Activated B cell treated with CpG ODN at 0.5 μM for 24 hours (primary cell): ENCODE data around the gene TTL. TPM values are rescaled to one million over a fixed set of nuclear protein-coding genes. Genes with fewer than 3 reads are reported as not detected.
"Not testable (repeated sequence)": the region's sequence is repeated elsewhere in the genome, so short reads cannot be mapped to it uniquely, and the experiment has no call there.

Experiments
- ATAC-seq: fragments of 200-7000 bp; cut with Tn5 transposase; one replicate; pipeline ENCODE4 v1.10.0; 2021; ENCODE audit warnings: low read depth, mild to moderate bottlenecking, moderate library complexity
- CTCF ChIA-PET: fragments of 350-600 bp; sonication (Branson Sonifier 250); formaldehyde crosslinking; loops from one replicate; lab custom pipeline; 2021; ENCODE audit warnings: antibody characterized with exemption; lab: Charles Lee
- POLR2A ChIA-PET: fragments of 350-600 bp; sonication (Branson Sonifier 250); formaldehyde crosslinking; loops from one replicate; lab custom pipeline; 2021; ENCODE audit warnings: antibody characterized with exemption; lab: Charles Lee
- DNase-seq: peaks from one replicate; pipeline ENCODE4 v3.0.0; 2022
- H3K27ac Mint-ChIP-seq: one replicate; pipeline ENCODE4 v1.8.0; 2020; ENCODE audit warnings: mixed read lengths
- H3K27me3 Mint-ChIP-seq: one replicate; pipeline ENCODE4 v1.8.0; 2021; ENCODE audit warnings: mixed read lengths
- H3K36me3 Mint-ChIP-seq: one replicate; pipeline ENCODE4 v1.8.0; 2021; ENCODE audit warnings: low read depth, mixed read lengths
- H3K4me1 Mint-ChIP-seq: one replicate; pipeline ENCODE4 v1.8.0; 2021; ENCODE audit warnings: mixed read lengths
- H3K4me3 Mint-ChIP-seq: one replicate; pipeline ENCODE4 v1.8.0; 2020; ENCODE audit warnings: mild to moderate bottlenecking, mixed read lengths
- H3K9me3 Mint-ChIP-seq: one replicate; pipeline ENCODE4 v1.8.0; 2020; ENCODE audit warnings: mixed read lengths
- CTCF ChIP-seq: fragments of 200-600 bp; IDR thresholded peaks from one replicate; pipeline ENCODE4 v1.8.0; 2022; ENCODE audit warnings: antibody characterized with exemption, mild to moderate bottlenecking
- intact Hi-C: fragments of 100-400 bp; cut with micrococcal nuclease; formaldehyde crosslinking; loops from one replicate; pipeline ENCODE4 v1.15.1; 2024
- total RNA-seq: library from RNA; stranded (reverse); gene quantifications from 2 replicates; pipeline ENCODE4 v1.2.3, GENCODE V29; 2022

Gene TTL
- total RNA-seq, 1 donor from 2014 or later, result 20.8 TPM

DNA sequence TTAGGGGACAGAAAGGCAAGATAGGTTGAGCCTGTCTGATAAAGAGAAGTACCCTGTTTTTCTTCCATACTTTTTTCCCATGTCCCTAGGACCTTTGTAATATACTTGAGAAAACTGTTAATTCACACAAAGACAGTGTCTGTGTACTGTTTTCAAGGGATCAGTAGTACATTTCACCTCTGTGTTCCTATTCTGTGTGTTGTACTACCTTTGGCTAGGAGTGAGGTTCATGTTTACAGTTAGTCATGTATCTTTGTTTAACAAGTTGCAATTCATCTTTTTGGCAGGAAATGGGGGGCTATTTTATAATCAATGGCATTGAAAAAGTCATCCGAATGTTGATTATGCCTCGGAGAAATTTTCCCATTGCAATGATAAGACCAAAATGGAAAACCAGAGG is 67.0 kb downstream of the TTL start:
- Mint-ChIP-seq H3K4me3 (no peak overlapping the region), H3K36me3 (peaks cover 69% of the 10 kb centered on the region), H3K27me3 (no peaks in the 10 kb centered on the region), H3K27ac (no peak overlapping the region), H3K4me1 (peaks cover 4% of the 10 kb centered on the region), H3K9me3 (no peaks in the 10 kb centered on the region)
- ChIA-PET CTCF (no interaction called here), POLR2A (no interaction called here)
- TF ChIP-seq CTCF, result no peak
- intact Hi-C loops, result no loop called here
- ATAC-seq (no peak), DNase-seq (no peak)

- Mint-ChIP-seq H3K27me3 (no peaks in the 10 kb centered on the region), H3K4me1 (no peaks in the 10 kb centered on the region), H3K9me3 (peaks cover 15% of the 10 kb centered on the region), H3K4me3 (no peak overlapping the region), H3K36me3 (peaks cover 87% of the 10 kb centered on the region), H3K27ac (no peak overlapping the region)
- DNase-seq (no peak), ATAC-seq (no peak)
- ChIA-PET POLR2A (no interaction called here), CTCF (no interaction called here)
- intact Hi-C loops, result no loop called here
- TF ChIP-seq CTCF, result no peak
Observed at GRCh38 chr2:112566104-112566503, 84.1 kb downstream of the TTL start.

GRCh38 chr2:112566508-112566907 is 84.6 kb downstream of the TTL start:
- H3K4me1 Mint-ChIP-seq, H3K27ac Mint-ChIP-seq, DNase-seq, ATAC-seq, intact Hi-C loops, H3K4me3 Mint-ChIP-seq, CTCF ChIA-PET, POLR2A ChIA-PET, H3K27me3 Mint-ChIP-seq: not testable (repeated sequence)
- Mint-ChIP-seq H3K36me3 (peaks cover 87% of the 10 kb centered on the region), H3K9me3 (peaks cover 15% of the 10 kb centered on the region)

DNA sequence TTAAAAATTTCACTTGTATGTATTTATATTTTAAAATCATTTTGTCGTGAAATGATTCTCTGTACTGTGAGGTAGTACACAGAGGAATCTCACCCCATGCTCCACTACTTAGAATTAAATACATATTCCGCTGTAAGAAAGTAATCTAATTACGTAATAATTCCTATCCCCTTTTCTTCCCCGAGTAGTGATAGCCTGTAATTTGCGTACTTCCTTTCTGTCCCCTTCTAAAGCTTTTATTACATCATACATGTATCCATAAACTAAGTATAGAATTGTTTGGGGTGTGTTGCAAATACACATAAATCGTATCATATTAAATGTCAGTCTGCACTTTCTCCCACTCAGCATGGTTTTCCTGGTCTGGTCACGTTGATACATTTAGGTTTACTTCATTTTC is 90.0 kb downstream of the TTL start:
- H3K36me3 Mint-ChIP-seq, result peaks cover 89% of the 10 kb centered on the region
- ChIA-PET CTCF (no interaction called here), POLR2A (no interaction called here)
- no peak for ATAC-seq
- H3K4me3 Mint-ChIP-seq, result no peak overlapping the region
- no peaks in the 10 kb centered on the region for H3K27me3 Mint-ChIP-seq
- TF ChIP-seq CTCF, result no peak
- H3K9me3 Mint-ChIP-seq, result peaks cover 15% of the 10 kb centered on the region
- DNase-seq, result no peak
- intact Hi-C loops, result no loop called here
- H3K27ac Mint-ChIP-seq, result no peak overlapping the region
- H3K4me1 Mint-ChIP-seq, result no peaks in the 10 kb centered on the region

DNA sequence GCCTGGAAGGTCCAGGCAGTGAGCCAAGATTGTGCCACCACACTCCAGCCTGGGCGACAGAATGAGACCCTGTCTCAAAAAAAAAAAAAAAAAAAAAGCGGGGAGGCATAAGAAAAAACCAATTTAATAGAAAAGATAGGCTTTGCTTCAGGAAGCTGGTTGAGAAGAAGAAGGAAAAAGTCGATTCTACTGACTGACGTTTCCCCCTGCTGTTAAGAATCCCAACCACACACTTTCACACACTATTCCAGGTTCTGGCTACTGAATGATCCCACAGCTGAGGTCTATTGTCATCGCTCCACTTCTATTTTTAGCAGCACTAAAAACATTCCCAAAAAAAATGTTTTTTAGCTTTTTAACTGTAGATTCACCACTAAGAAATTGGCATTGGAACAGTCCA is 95.8 kb downstream of the TTL start:
- intact Hi-C loops, result no loop called here
- Mint-ChIP-seq H3K27ac (no peak overlapping the region), H3K9me3 (no peaks in the 10 kb centered on the region), H3K4me1 (peaks cover 9% of the 10 kb centered on the region), H3K4me3 (no peak overlapping the region), H3K36me3 (peaks cover 39% of the 10 kb centered on the region), H3K27me3 (no peaks in the 10 kb centered on the region)
- ATAC-seq (no peak), DNase-seq (no peak)
- ChIA-PET CTCF (no interaction called here), POLR2A (interaction anchor here (0.6 kb wide), 1 partner anchor 19 kb away, joined by 3 read pairs; no protein-coding TSS in a partner anchor)
- TF ChIP-seq CTCF, result no peak

- intact Hi-C loops, result no loop called here
- Mint-ChIP-seq H3K27ac (no peak overlapping the region), H3K4me3 (no peak overlapping the region), H3K9me3 (no peaks in the 10 kb centered on the region), H3K36me3 (peaks cover 28% of the 10 kb centered on the region), H3K4me1 (peaks cover 20% of the 10 kb centered on the region), H3K27me3 (no peaks in the 10 kb centered on the region)
- DNase-seq, result no peak
- no peak for ATAC-seq
- no peak for TF ChIP-seq CTCF
- CTCF ChIA-PET, result no interaction called here
- POLR2A ChIA-PET, result no interaction called here
Observed at GRCh38 chr2:112579241-112579640, 97.3 kb downstream of the TTL start.
